ENCODE results near the gene OR11H12.
"Not testable (repeated sequence)": the region's sequence is repeated elsewhere in the genome, so short reads cannot be mapped to it uniquely, and the experiment has no call there.

OR11H12 gene

GRCh38 chr14:18600817-18601216 is at the start of gene OR11H12:
Gene OR11H12, plus strand, starts transcription at chr14:18601117. Its CDS starts 0 bp downstream, at chr14:18601117.
- not testable (repeated sequence) for H2AFZ ChIP-seq (ENCODE audit: low read length, unreplicated experiment); H3K4me1 ChIP-seq (ENCODE audit: control insufficient read depth, insufficient read depth, low read length, unreplicated experiment); H3K79me2 ChIP-seq (ENCODE audit: control insufficient read depth, insufficient read depth, low read length, unreplicated experiment)

GRCh38 chr14:18582908-18583307 is 18.0 kb upstream of the OR11H12 start:
- not testable (repeated sequence) for H3K27ac ChIP-seq (ENCODE audit: low read depth, low read length); H3K36me3 ChIP-seq (ENCODE audit: insufficient read depth, low read length); H2AFZ ChIP-seq (ENCODE audit: low read length, unreplicated experiment); H3K79me2 ChIP-seq (ENCODE audit: control insufficient read depth, insufficient read depth, low read length, unreplicated experiment); H3K4me1 ChIP-seq (ENCODE audit: control insufficient read depth, insufficient read depth, low read length, unreplicated experiment); H3K27me3 ChIP-seq (ENCODE audit: insufficient read depth, low read length); H3K4me3 ChIP-seq (ENCODE audit: low read depth, low read length)

More at GRCh38 chr14:18600817-18601216, at the start of gene OR11H12:
- not testable (repeated sequence) for H3K27me3 ChIP-seq (ENCODE audit: insufficient read depth, low read length); H3K4me3 ChIP-seq (ENCODE audit: low read depth, low read length); H3K27ac ChIP-seq (ENCODE audit: low read depth, low read length); H3K36me3 ChIP-seq (ENCODE audit: insufficient read depth, low read length)

GRCh38 chr14:18626610-18627213 is 25.8 kb downstream of the OR11H12 start:
- not testable (repeated sequence) for H3K36me3 ChIP-seq (ENCODE audit: insufficient read depth, low read length); H3K79me2 ChIP-seq (ENCODE audit: control insufficient read depth, insufficient read depth, low read length, unreplicated experiment); H3K27me3 ChIP-seq (ENCODE audit: insufficient read depth, low read length); H2AFZ ChIP-seq (ENCODE audit: low read length, unreplicated experiment); H3K4me3 ChIP-seq (ENCODE audit: low read depth, low read length); H3K4me1 ChIP-seq (ENCODE audit: control insufficient read depth, insufficient read depth, low read length, unreplicated experiment); H3K27ac ChIP-seq (ENCODE audit: low read depth, low read length)

- not testable (repeated sequence) for H2AFZ ChIP-seq (ENCODE audit: low read length, unreplicated experiment); H3K4me1 ChIP-seq (ENCODE audit: control insufficient read depth, insufficient read depth, low read length, unreplicated experiment); H3K27ac ChIP-seq (ENCODE audit: low read depth, low read length); H3K4me3 ChIP-seq (ENCODE audit: low read depth, low read length); H3K79me2 ChIP-seq (ENCODE audit: control insufficient read depth, insufficient read depth, low read length, unreplicated experiment); H3K36me3 ChIP-seq (ENCODE audit: insufficient read depth, low read length); H3K27me3 ChIP-seq (ENCODE audit: insufficient read depth, low read length)
Measured at GRCh38 chr14:18636066-18636465, 35.1 kb downstream of the OR11H12 start.

GRCh38 chr14:18638032-18638431 is 37.1 kb downstream of the OR11H12 start:
- not testable (repeated sequence) for H3K36me3 ChIP-seq (ENCODE audit: insufficient read depth, low read length); H2AFZ ChIP-seq (ENCODE audit: low read length, unreplicated experiment); H3K4me1 ChIP-seq (ENCODE audit: control insufficient read depth, insufficient read depth, low read length, unreplicated experiment); H3K79me2 ChIP-seq (ENCODE audit: control insufficient read depth, insufficient read depth, low read length, unreplicated experiment); H3K4me3 ChIP-seq (ENCODE audit: low read depth, low read length); H3K27me3 ChIP-seq (ENCODE audit: insufficient read depth, low read length); H3K27ac ChIP-seq (ENCODE audit: low read depth, low read length)

GRCh38 chr14:18638785-18639184 is 37.9 kb downstream of the OR11H12 start:
- not testable (repeated sequence) for H2AFZ ChIP-seq (ENCODE audit: low read length, unreplicated experiment); H3K27me3 ChIP-seq (ENCODE audit: insufficient read depth, low read length); H3K27ac ChIP-seq (ENCODE audit: low read depth, low read length); H3K4me1 ChIP-seq (ENCODE audit: control insufficient read depth, insufficient read depth, low read length, unreplicated experiment); H3K79me2 ChIP-seq (ENCODE audit: control insufficient read depth, insufficient read depth, low read length, unreplicated experiment); H3K36me3 ChIP-seq (ENCODE audit: insufficient read depth, low read length); H3K4me3 ChIP-seq (ENCODE audit: low read depth, low read length)

- not testable (repeated sequence) for H2AFZ ChIP-seq (ENCODE audit: low read length, unreplicated experiment); H3K4me3 ChIP-seq (ENCODE audit: low read depth, low read length); H3K27me3 ChIP-seq (ENCODE audit: insufficient read depth, low read length); H3K79me2 ChIP-seq (ENCODE audit: control insufficient read depth, insufficient read depth, low read length, unreplicated experiment); H3K4me1 ChIP-seq (ENCODE audit: control insufficient read depth, insufficient read depth, low read length, unreplicated experiment); H3K27ac ChIP-seq (ENCODE audit: low read depth, low read length); H3K36me3 ChIP-seq (ENCODE audit: insufficient read depth, low read length)
Measured at GRCh38 chr14:18646075-18646730, 45.3 kb downstream of the OR11H12 start.

All from ACC112 (cell line).